Fibroblast of pulmonary artery (primary cell): ENCODE measurements around the gene FUT2.
"Not testable (repeated sequence)": the region's sequence is repeated elsewhere in the genome, so short reads cannot be mapped to it uniquely, and the experiment has no call there.

Experiments
- DNase-seq: peaks from one replicate; pipeline ENCODE4 v3.0.0-alpha.2; 2010; ENCODE audit warnings: low read depth
- H3K4me3 ChIP-seq: replicated peaks from 2 replicates; pipeline ENCODE4 v1.5.1; 2011; ENCODE audit warnings: low read depth, mild to moderate bottlenecking, control low read depth, low read length, moderate library complexity
- CTCF ChIP-seq: IDR thresholded peaks from 2 replicates; pipeline ENCODE4 v1.5.1; 2011; ENCODE audit warnings: mild to moderate bottlenecking, control low read depth, low read length, inconsistent platforms; ENCODE audit errors: missing control alignments

FUT2 gene

GRCh38 chr19:48654299-48655059 lies 41.3 kb upstream of the FUT2 start:
- DNase-seq, result no peak
- no peak overlapping the region for H3K4me3 ChIP-seq
- no peak for TF ChIP-seq CTCF

GRCh38 chr19:48656840-48657474 lies 38.8 kb upstream of the FUT2 start:
- peak; percentile 82 for DNase-seq
- no peak for TF ChIP-seq CTCF
- no peak overlapping the region for H3K4me3 ChIP-seq

GRCh38 chr19:48657828-48658227 lies 37.9 kb upstream of the FUT2 start:
- H3K4me3 ChIP-seq, DNase-seq: not testable (repeated sequence)

GRCh38 chr19:48658483-48658882 lies 37.3 kb upstream of the FUT2 start:
- TF ChIP-seq CTCF, result no peak
- no peak overlapping the region for H3K4me3 ChIP-seq
- DNase-seq, result no peak

GRCh38 chr19:48659768-48660167 lies 36.0 kb upstream of the FUT2 start:
- TF ChIP-seq CTCF, result no peak
- H3K4me3 ChIP-seq, result no peak overlapping the region
- DNase-seq, result peak; percentile 41

- DNase-seq, result peak; percentile 92
- no peak for TF ChIP-seq CTCF
- H3K4me3 ChIP-seq, result no peak overlapping the region
Observed at GRCh38 chr19:48660852-48661710, 34.7 kb upstream of the FUT2 start.

- no peak overlapping the region for H3K4me3 ChIP-seq
- no peak for DNase-seq
- no peak for TF ChIP-seq CTCF
Observed at GRCh38 chr19:48661711-48662090, 34.1 kb upstream of the FUT2 start.
